ENCODE data around the gene WASHC2C.
"Not testable (repeated sequence)": the region's sequence is repeated elsewhere in the genome, so short reads cannot be mapped to it uniquely, and the experiment has no call there.

Gene WASHC2C

GRCh38 chr10:45803060-45804010 is 76.3 kb downstream of the WASHC2C start:
- H3K4me3 ChIP-seq (ENCODE audit: low read length in 2 of 2); H3K27me3 ChIP-seq (ENCODE audit: control insufficient read depth in 3 of 3, insufficient read depth in 3 of 3, low read depth in 1 of 3, low read length in 3 of 3); H3K4me1 ChIP-seq (ENCODE audit: control insufficient read depth in 2 of 2, insufficient read depth in 1 of 2, low read depth in 1 of 2, low read length in 2 of 2); H2BK15ac ChIP-seq (ENCODE audit: low read length); H3K9me3 ChIP-seq (replicated peaks in 1 of 2; ENCODE audit: control insufficient read depth in 2 of 2, insufficient read depth in 1 of 2, low read depth in 1 of 2, low read length in 2 of 2); H4K91ac ChIP-seq (ENCODE audit: low read depth, low read length, poor library complexity); H3K4ac ChIP-seq (ENCODE audit: low read length); H2BK120ac ChIP-seq (ENCODE audit: low read depth, low read length); H2AK5ac ChIP-seq (ENCODE audit: low read depth, low read length); H3K9ac ChIP-seq (ENCODE audit: low read depth, low read length, poor library complexity); H3K36me3 ChIP-seq (replicated peaks in 1 of 2; ENCODE audit: control insufficient read depth in 2 of 2, insufficient read depth in 2 of 2, low read length in 2 of 2); H2BK12ac ChIP-seq (ENCODE audit: low read length); H3K4me2 ChIP-seq (ENCODE audit: insufficient read depth, low read length, poor library complexity, severe bottlenecking); H3K79me1 ChIP-seq (ENCODE audit: low read depth, low read length); H4K8ac ChIP-seq (ENCODE audit: low read depth, low read length); H2BK5ac ChIP-seq (ENCODE audit: low read length); H3K18ac ChIP-seq (ENCODE audit: low read length); H2AFZ ChIP-seq (ENCODE audit: low read length); H3K27ac ChIP-seq (replicated peaks; ENCODE audit: low read length); H3K14ac ChIP-seq (ENCODE audit: low read length); DNase-seq (ENCODE audit: low spot score); H3K23ac ChIP-seq (ENCODE audit: low read depth, low read length, poor library complexity): not testable (repeated sequence)
- WGBS, 2 donors (ENCODE audit: extremely low coverage in 2 of 2, insufficient read length in 2 of 2, insufficient replicate concordance in 1 of 2), result no CpG with 5 or more reads among the region's 13 CpGs

GRCh38 chr10:45804996-45805395 is 77.9 kb downstream of the WASHC2C start:
- H2AFZ ChIP-seq (ENCODE audit: low read length); DNase-seq (ENCODE audit: low spot score); H3K23ac ChIP-seq (ENCODE audit: low read depth, low read length, poor library complexity); H3K4me3 ChIP-seq (ENCODE audit: low read length in 2 of 2); H2AK5ac ChIP-seq (ENCODE audit: low read depth, low read length); H3K4me1 ChIP-seq (ENCODE audit: control insufficient read depth in 2 of 2, insufficient read depth in 1 of 2, low read depth in 1 of 2, low read length in 2 of 2); H3K4ac ChIP-seq (ENCODE audit: low read length); H3K14ac ChIP-seq (ENCODE audit: low read length); H2BK5ac ChIP-seq (ENCODE audit: low read length); H3K79me1 ChIP-seq (ENCODE audit: low read depth, low read length); H2BK15ac ChIP-seq (ENCODE audit: low read length); H3K18ac ChIP-seq (ENCODE audit: low read length); H3K9ac ChIP-seq (ENCODE audit: low read depth, low read length, poor library complexity); H4K91ac ChIP-seq (ENCODE audit: low read depth, low read length, poor library complexity); H3K27me3 ChIP-seq (ENCODE audit: control insufficient read depth in 3 of 3, insufficient read depth in 3 of 3, low read depth in 1 of 3, low read length in 3 of 3); H3K27ac ChIP-seq (replicated peaks; ENCODE audit: low read length); H2BK120ac ChIP-seq (ENCODE audit: low read depth, low read length); H4K8ac ChIP-seq (ENCODE audit: low read depth, low read length); H3K36me3 ChIP-seq (replicated peaks in 1 of 2; ENCODE audit: control insufficient read depth in 2 of 2, insufficient read depth in 2 of 2, low read length in 2 of 2); H2BK12ac ChIP-seq (ENCODE audit: low read length); H3K4me2 ChIP-seq (ENCODE audit: insufficient read depth, low read length, poor library complexity, severe bottlenecking); H3K9me3 ChIP-seq (replicated peaks in 1 of 2; ENCODE audit: control insufficient read depth in 2 of 2, insufficient read depth in 1 of 2, low read depth in 1 of 2, low read length in 2 of 2): not testable (repeated sequence)
- no CpG with 5 or more reads among the region's 2 CpGs for WGBS, 2 donors (ENCODE audit: extremely low coverage in 2 of 2, insufficient read length in 2 of 2, insufficient replicate concordance in 1 of 2)

- Histone ChIP-seq H2BK12ac (ENCODE audit: low read length) (no peak overlapping the region), H3K36me3 (replicated peaks in 1 of 2; ENCODE audit: control insufficient read depth in 2 of 2, insufficient read depth in 2 of 2, low read length in 2 of 2) (no peaks in the 10 kb centered on the region), H2AFZ (ENCODE audit: low read length) (peak overlapping the region; percentile 20), H2AK5ac (ENCODE audit: low read depth, low read length) (no peak overlapping the region), H3K79me1 (ENCODE audit: low read depth, low read length) (no peaks in the 10 kb centered on the region), H3K18ac (ENCODE audit: low read length) (no peak overlapping the region), H3K4me1 (ENCODE audit: control insufficient read depth in 2 of 2, insufficient read depth in 1 of 2, low read depth in 1 of 2, low read length in 2 of 2) (peaks cover 3 to 5% of the 10 kb centered on the region in 2 donors), H3K27ac (replicated peaks; ENCODE audit: low read length) (no peak overlapping the region), H2BK15ac (ENCODE audit: low read length) (no peak overlapping the region), H3K23ac (ENCODE audit: low read depth, low read length, poor library complexity) (no peak overlapping the region), H2BK5ac (ENCODE audit: low read length) (no peak overlapping the region), H3K4me3 (ENCODE audit: low read length in 2 of 2) (no peak overlapping the region), H2BK120ac (ENCODE audit: low read depth, low read length) (no peak overlapping the region), H3K14ac (ENCODE audit: low read length) (no peak overlapping the region), H3K27me3 (ENCODE audit: control insufficient read depth in 3 of 3, insufficient read depth in 3 of 3, low read depth in 1 of 3, low read length in 3 of 3) (no peaks in the 10 kb centered on the region), H3K9ac (ENCODE audit: low read depth, low read length, poor library complexity) (no peak overlapping the region), H3K4ac (ENCODE audit: low read length) (no peak overlapping the region), H4K8ac (ENCODE audit: low read depth, low read length) (no peak overlapping the region), H3K9me3 (replicated peaks in 1 of 2; ENCODE audit: control insufficient read depth in 2 of 2, insufficient read depth in 1 of 2, low read depth in 1 of 2, low read length in 2 of 2) (no peaks in the 10 kb centered on the region), H3K4me2 (ENCODE audit: insufficient read depth, low read length, poor library complexity, severe bottlenecking) (no peak overlapping the region), H4K91ac (ENCODE audit: low read depth, low read length, poor library complexity) (no peak overlapping the region)
- WGBS, 2 donors (ENCODE audit: extremely low coverage in 2 of 2, insufficient read length in 2 of 2, insufficient replicate concordance in 1 of 2), result no CpG with 5 or more reads among the region's 4 CpGs
- no peak for DNase-seq (ENCODE audit: low spot score)
Observed at GRCh38 chr10:45809837-45810236, 82.8 kb downstream of the WASHC2C start.

GRCh38 chr10:45811075-45811474 is 84.0 kb downstream of the WASHC2C start:
- Histone ChIP-seq H2BK120ac (ENCODE audit: low read depth, low read length) (no peak overlapping the region), H3K27ac (replicated peaks; ENCODE audit: low read length) (no peak overlapping the region), H2AK5ac (ENCODE audit: low read depth, low read length) (no peak overlapping the region), H3K4ac (ENCODE audit: low read length) (no peak overlapping the region), H3K14ac (ENCODE audit: low read length) (no peak overlapping the region), H2BK5ac (ENCODE audit: low read length) (no peak overlapping the region), H3K4me3 (ENCODE audit: low read length in 2 of 2) (no peak overlapping the region), H3K9ac (ENCODE audit: low read depth, low read length, poor library complexity) (no peak overlapping the region), H4K8ac (ENCODE audit: low read depth, low read length) (no peak overlapping the region), H3K4me2 (ENCODE audit: insufficient read depth, low read length, poor library complexity, severe bottlenecking) (no peak overlapping the region), H2AFZ (ENCODE audit: low read length) (no peak overlapping the region), H2BK15ac (ENCODE audit: low read length) (no peak overlapping the region), H3K36me3 (replicated peaks in 1 of 2; ENCODE audit: control insufficient read depth in 2 of 2, insufficient read depth in 2 of 2, low read length in 2 of 2) (no peaks in the 10 kb centered on the region), H4K91ac (ENCODE audit: low read depth, low read length, poor library complexity) (no peak overlapping the region), H3K4me1 (ENCODE audit: control insufficient read depth in 2 of 2, insufficient read depth in 1 of 2, low read depth in 1 of 2, low read length in 2 of 2) (peaks cover 3 to 5% of the 10 kb centered on the region in 2 donors), H3K9me3 (replicated peaks in 1 of 2; ENCODE audit: control insufficient read depth in 2 of 2, insufficient read depth in 1 of 2, low read depth in 1 of 2, low read length in 2 of 2) (no peaks in the 10 kb centered on the region), H2BK12ac (ENCODE audit: low read length) (no peak overlapping the region), H3K27me3 (ENCODE audit: control insufficient read depth in 3 of 3, insufficient read depth in 3 of 3, low read depth in 1 of 3, low read length in 3 of 3) (no peaks in the 10 kb centered on the region), H3K23ac (ENCODE audit: low read depth, low read length, poor library complexity) (no peak overlapping the region), H3K18ac (ENCODE audit: low read length) (no peak overlapping the region), H3K79me1 (ENCODE audit: low read depth, low read length) (no peaks in the 10 kb centered on the region)
- no CpG with 5 or more reads among the region's 6 CpGs for WGBS, 2 donors (ENCODE audit: extremely low coverage in 2 of 2, insufficient read length in 2 of 2, insufficient replicate concordance in 1 of 2)
- no peak for DNase-seq (ENCODE audit: low spot score)
